Measurements from ENCODE around the gene CCSER2.
A peak's percentile ranks its signal among the peaks of the same experiment; 100 is the strongest.

GRCh38 chr10:84537447-84537931, 209.1 kb downstream of the CCSER2 start:
- TF ChIP-seq CTCF (conservative IDR thresholded peaks at IDR 0.05; ENCODE audit: low read depth, low read length) (peak; percentile 76), EZH2 (IDR thresholded peaks at IDR 0.05; ENCODE audit: borderline replicate concordance, low read depth, low read length, poor library complexity, severe bottlenecking) (no peak)

Data from A673 (cell line).